H1 (cell line): ENCODE results near the gene SMIM5. TPM values are rescaled to one million over a fixed set of nuclear protein-coding genes. Genes with fewer than 3 reads are reported as not detected.

Source experiments
- CHD7 ChIP-seq: fragments of 300-600 bp; sonication (generic); IDR thresholded peaks from 2 replicates; pipeline ENCODE4 v1.7.1; 2012; ENCODE audit warnings: low read length, moderate library complexity, mild to moderate bottlenecking, inconsistent platforms; ENCODE audit not compliant: insufficient replicate concordance
- EP300 ChIP-seq, 2 experiments: IDR thresholded peaks; 1 replicate in 1 of 2; 2 replicates in 1 of 2; pipeline ENCODE4 v1.6.1; 2011 to 2012; ENCODE audit warnings: low read depth in 2 of 2, low read length in 2 of 2, mild to moderate bottlenecking in 2 of 2, borderline replicate concordance in 1 of 2, inconsistent platforms in 1 of 2, moderate library complexity in 1 of 2
- GTF2F1 ChIP-seq: IDR thresholded peaks from 2 replicates; pipeline ENCODE4 v1.6.1; 2012; ENCODE audit warnings: low read depth, low read length, improper control_type of control experiment, borderline replicate concordance
- polyA plus RNA-seq, 7 experiments: library from polyadenylated mRNA; depleted of rRNA in 3 of 7; stranded (reverse) in 5 of 7; unstranded in 2 of 7; fragments of >200 nt in 5 of 7; fragments of 200-250 nt in 2 of 7; gene quantifications; 1 replicate in 5 of 7; 2 replicates in 1 of 7; 4 replicates in 1 of 7; pipeline versions ENCODE4 v1.2.1 to v1.2.3, GENCODE V29; 2011 to 2013; ENCODE audit warnings: missing spikeins in 2 of 7, mixed read lengths in 2 of 7
- total RNA-seq: library from RNA; stranded (reverse); fragmentation: NEBNext Ultra II Directional; extraction: Animal tissue kit (Norgen Biotek cat#: 25700); gene quantifications from 2 replicates; pipeline ENCODE4 v1.2.1, GENCODE V29; 2021

SMIM5 gene
- total and polyA plus RNA-seq, 2 of the 8 experiments (the other 6 are each of a cell fraction or from before 2014, with no cell fraction given), result not detected

GRCh38 chr17:75636381-75637142 lies 3.3 kb downstream of the SMIM5 start (continued):
- TF ChIP-seq CHD7, result no peak
- no peak for TF ChIP-seq EP300 (IDR thresholded peaks at IDR 0.05; ENCODE audit: borderline replicate concordance in 1 of 2, low read depth in 2 of 2, low read length in 2 of 2)
- no peak for TF ChIP-seq GTF2F1
